ENCODE results near the gene HTR3D. TPM values are rescaled to one million over a fixed set of nuclear protein-coding genes. Genes with fewer than 3 reads are reported as not detected.

The HTR3D gene
- total RNA-seq, 6 experiments from 2014 or later = not detected

GRCh38 chr3:183987000-183987600 lies 44.4 kb upstream of the HTR3D start:
- no peaks in the 10 kb centered on the region for H3K9me3 Mint-ChIP-seq
- H3K27me3 Mint-ChIP-seq (ENCODE audit: insufficient read depth) = no peaks in the 10 kb centered on the region; the same call in none of the 2 replicates
- H3K36me3 Mint-ChIP-seq (ENCODE audit: low read depth) = peaks cover 46% of the 10 kb centered on the region
- TF ChIP-seq, protein P1, sequence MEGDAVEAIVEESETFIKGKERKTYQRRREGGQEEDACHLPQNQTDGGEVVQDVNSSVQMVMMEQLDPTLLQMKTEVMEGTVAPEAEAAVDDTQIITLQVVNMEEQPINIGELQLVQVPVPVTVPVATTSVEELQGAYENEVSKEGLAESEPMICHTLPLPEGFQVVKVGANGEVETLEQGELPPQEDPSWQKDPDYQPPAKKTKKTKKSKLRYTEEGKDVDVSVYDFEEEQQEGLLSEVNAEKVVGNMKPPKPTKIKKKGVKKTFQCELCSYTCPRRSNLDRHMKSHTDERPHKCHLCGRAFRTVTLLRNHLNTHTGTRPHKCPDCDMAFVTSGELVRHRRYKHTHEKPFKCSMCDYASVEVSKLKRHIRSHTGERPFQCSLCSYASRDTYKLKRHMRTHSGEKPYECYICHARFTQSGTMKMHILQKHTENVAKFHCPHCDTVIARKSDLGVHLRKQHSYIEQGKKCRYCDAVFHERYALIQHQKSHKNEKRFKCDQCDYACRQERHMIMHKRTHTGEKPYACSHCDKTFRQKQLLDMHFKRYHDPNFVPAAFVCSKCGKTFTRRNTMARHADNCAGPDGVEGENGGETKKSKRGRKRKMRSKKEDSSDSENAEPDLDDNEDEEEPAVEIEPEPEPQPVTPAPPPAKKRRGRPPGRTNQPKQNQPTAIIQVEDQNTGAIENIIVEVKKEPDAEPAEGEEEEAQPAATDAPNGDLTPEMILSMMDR (IDR thresholded peaks at IDR 0.05) = no peak
- DNase-seq = no peak
- H3K4me3 Mint-ChIP-seq = no peak overlapping the region
- H3K27ac Mint-ChIP-seq = no peak overlapping the region
- peaks cover 28% of the 10 kb centered on the region for H3K4me1 Mint-ChIP-seq (ENCODE audit: low read depth)

DNA sequence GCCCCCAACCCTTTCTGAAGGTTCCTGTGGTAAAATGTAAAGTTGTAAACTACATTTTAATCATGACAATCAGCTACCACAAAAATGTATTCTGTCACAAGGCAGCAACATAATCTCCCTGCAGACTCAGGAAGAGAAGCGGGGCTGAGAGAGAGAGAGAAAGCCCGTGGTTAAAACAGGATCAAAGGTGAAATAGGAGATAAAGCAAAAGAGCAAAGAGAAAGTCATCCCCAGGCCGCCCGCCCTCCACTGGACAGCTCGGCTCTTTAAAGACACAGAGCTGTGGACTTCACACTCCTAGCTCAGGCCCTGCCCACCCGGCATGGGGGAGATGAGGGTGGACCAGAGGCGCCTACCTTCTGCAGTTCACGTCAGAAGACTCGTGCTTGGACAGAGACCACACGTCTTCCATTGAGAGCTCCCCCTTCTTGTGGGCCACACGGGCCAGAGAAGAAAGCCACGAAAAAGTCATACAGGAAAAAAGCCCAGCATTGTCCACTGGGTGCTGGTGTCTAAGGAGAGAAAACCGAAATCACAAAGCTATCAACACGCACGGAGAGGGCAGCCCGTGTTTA lies 43.2 kb upstream of the HTR3D start:
- peak; percentile 77 for DNase-seq
- Mint-ChIP-seq H3K4me1 (ENCODE audit: low read depth) (peaks cover 28% of the 10 kb centered on the region), H3K9me3 (no peaks in the 10 kb centered on the region), H3K4me3 (peak overlapping the region; percentile 1; the same call in 1 of the 2 replicates), H3K27ac (peak overlapping the region; percentile 51), H3K36me3 (ENCODE audit: low read depth) (peaks cover 36% of the 10 kb centered on the region), H3K27me3 (ENCODE audit: insufficient read depth) (no peaks in the 10 kb centered on the region; the same call in none of the 2 replicates)
- TF ChIP-seq, protein P1 (IDR thresholded peaks at IDR 0.05) = no peak

DNA sequence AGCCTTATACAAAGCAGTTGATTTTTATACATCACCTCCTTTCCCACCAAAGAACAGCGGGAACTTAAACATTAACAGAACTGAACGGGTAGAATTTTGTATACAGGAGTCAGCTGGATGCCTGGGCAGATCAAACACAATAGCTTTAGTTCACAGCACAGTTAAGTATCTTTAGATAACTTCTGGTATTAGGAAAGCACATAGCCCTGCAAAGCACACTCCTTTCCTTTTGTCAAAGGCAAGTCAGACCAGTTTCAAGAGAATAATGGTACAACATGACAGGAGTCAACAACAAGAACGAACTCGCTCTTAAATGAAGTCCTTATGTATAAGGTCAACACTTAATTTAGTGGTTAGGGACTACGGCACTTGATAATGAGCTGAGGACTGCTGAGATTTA lies 40.1 kb upstream of the HTR3D start:
- Mint-ChIP-seq H3K9me3 (no peaks in the 10 kb centered on the region), H3K27me3 (ENCODE audit: insufficient read depth) (no peaks in the 10 kb centered on the region; the same call in 1 of the 2 replicates), H3K36me3 (ENCODE audit: low read depth) (peaks cover 28% of the 10 kb centered on the region), H3K4me3 (no peak overlapping the region), H3K27ac (no peak overlapping the region), H3K4me1 (ENCODE audit: low read depth) (peaks cover 17% of the 10 kb centered on the region)
- TF ChIP-seq, protein P1 (IDR thresholded peaks at IDR 0.05) = no peak
- no peak for DNase-seq

GRCh38 chr3:184001761-184002160 lies 29.8 kb upstream of the HTR3D start:
- Mint-ChIP-seq H3K27me3 (ENCODE audit: insufficient read depth) (no peaks in the 10 kb centered on the region; the same call in 1 of the 2 replicates), H3K9me3 (no peaks in the 10 kb centered on the region), H3K4me1 (ENCODE audit: low read depth) (peaks cover 63% of the 10 kb centered on the region), H3K27ac (peak overlapping the region; percentile 60; the same call in 1 of the 2 replicates), H3K36me3 (ENCODE audit: low read depth) (peaks cover 16% of the 10 kb centered on the region), H3K4me3 (no peak overlapping the region)
- TF ChIP-seq, protein P1 (IDR thresholded peaks at IDR 0.05) = no peak
- DNase-seq = no peak

- Mint-ChIP-seq H3K4me3 (no peak overlapping the region), H3K27me3 (ENCODE audit: insufficient read depth) (no peaks in the 10 kb centered on the region), H3K9me3 (no peaks in the 10 kb centered on the region), H3K4me1 (ENCODE audit: low read depth) (peaks cover 67% of the 10 kb centered on the region), H3K36me3 (ENCODE audit: low read depth) (peaks cover 14% of the 10 kb centered on the region), H3K27ac (peak overlapping the region; percentile 92; the same call in 1 of the 2 replicates)
- TF ChIP-seq, protein P1 (IDR thresholded peaks at IDR 0.05) = no peak
- DNase-seq = no peak
Measured at GRCh38 chr3:184002469-184002868, 29.1 kb upstream of the HTR3D start.

Measured in HFFc6 (cell line).